ENCODE data around the gene CGREF1. TPM values are rescaled to one million over a fixed set of nuclear protein-coding genes. Genes with fewer than 3 reads are reported as not detected.

The CGREF1 gene
- 1 to 10 TPM in 1 of 2 donors, under 1 TPM in 1; 0.81 to 2.4 TPM for total RNA-seq

- no peaks in the 10 kb centered on the region for H3K9me3 Mint-ChIP-seq
- DNase-seq (no peak), ATAC-seq (replicated peaks in 1 of 2) (peak; percentile 21 to 26)
- peaks cover 17% of the 10 kb centered on the region for H3K4me1 Mint-ChIP-seq (ENCODE audit: low read depth)
- peaks cover 41% of the 10 kb centered on the region for H3K27me3 Mint-ChIP-seq (ENCODE audit: low read depth)
- H3K36me3 Mint-ChIP-seq (ENCODE audit: insufficient read depth in 2 of 2), result no peaks in the 10 kb centered on the region
- H3K4me3 Mint-ChIP-seq, result peak within 1 kb of the TSS; percentile 77 to 82
- no peak within 1 kb of the TSS for H3K27ac Mint-ChIP-seq
Measured at GRCh38 chr2:27118525-27119329, at the start of gene CGREF1. Gene CGREF1 (minus strand): TSS chr2:27119128. CDS start chr2:27104366, 14,762 bp downstream.

GRCh38 chr2:27164960-27165763, 46.2 kb upstream of the CGREF1 start:
- Mint-ChIP-seq H3K9me3 (no peaks in the 10 kb centered on the region), H3K27me3 (ENCODE audit: low read depth) (no peaks in the 10 kb centered on the region), H3K4me1 (ENCODE audit: low read depth) (no peaks in the 10 kb centered on the region), H3K27ac (no peak overlapping the region), H3K36me3 (ENCODE audit: insufficient read depth in 2 of 2) (no peaks in the 10 kb centered on the region), H3K4me3 (no peak overlapping the region)
- no peak for DNase-seq
- no peak for ATAC-seq (replicated peaks in 1 of 2)

- H3K4me3 Mint-ChIP-seq, result peak overlapping the region in 1 of 2 donors; percentile 29
- ATAC-seq (replicated peaks in 1 of 2) (no peak), DNase-seq (no peak)
- no peaks in the 10 kb centered on the region for H3K4me1 Mint-ChIP-seq (ENCODE audit: low read depth)
- H3K27me3 Mint-ChIP-seq (ENCODE audit: low read depth), result no peaks in the 10 kb centered on the region
- no peaks in the 10 kb centered on the region for H3K9me3 Mint-ChIP-seq
- H3K36me3 Mint-ChIP-seq (ENCODE audit: insufficient read depth in 2 of 2), result no peaks in the 10 kb centered on the region
- no peak overlapping the region for H3K27ac Mint-ChIP-seq
Measured at GRCh38 chr2:27162151-27163121, 43.5 kb upstream of the CGREF1 start.

- ATAC-seq (replicated peaks in 1 of 2) (no peak), DNase-seq (no peak)
- H3K4me1 Mint-ChIP-seq (ENCODE audit: low read depth), result no peaks in the 10 kb centered on the region
- no peaks in the 10 kb centered on the region for H3K9me3 Mint-ChIP-seq
- H3K36me3 Mint-ChIP-seq (ENCODE audit: insufficient read depth in 2 of 2), result no peaks in the 10 kb centered on the region
- no peak overlapping the region for H3K4me3 Mint-ChIP-seq
- no peaks in the 10 kb centered on the region for H3K27me3 Mint-ChIP-seq (ENCODE audit: low read depth)
- no peak overlapping the region for H3K27ac Mint-ChIP-seq
Measured at GRCh38 chr2:27160191-27160590, 41.3 kb upstream of the CGREF1 start.

GRCh38 chr2:27159271-27159670, 40.3 kb upstream of the CGREF1 start:
- no peaks in the 10 kb centered on the region for H3K4me1 Mint-ChIP-seq (ENCODE audit: low read depth)
- DNase-seq (no peak), ATAC-seq (replicated peaks in 1 of 2) (no peak)
- H3K27me3 Mint-ChIP-seq (ENCODE audit: low read depth), result no peaks in the 10 kb centered on the region
- no peaks in the 10 kb centered on the region for H3K9me3 Mint-ChIP-seq
- no peak overlapping the region for H3K27ac Mint-ChIP-seq
- H3K36me3 Mint-ChIP-seq (ENCODE audit: insufficient read depth in 2 of 2), result no peaks in the 10 kb centered on the region
- no peak overlapping the region for H3K4me3 Mint-ChIP-seq

GRCh38 chr2:27158468-27158867, 39.5 kb upstream of the CGREF1 start:
- Mint-ChIP-seq H3K27me3 (ENCODE audit: low read depth) (no peaks in the 10 kb centered on the region), H3K4me3 (no peak overlapping the region), H3K9me3 (no peaks in the 10 kb centered on the region), H3K4me1 (ENCODE audit: low read depth) (no peaks in the 10 kb centered on the region), H3K36me3 (ENCODE audit: insufficient read depth in 2 of 2) (no peaks in the 10 kb centered on the region), H3K27ac (no peak overlapping the region)
- ATAC-seq (replicated peaks in 1 of 2) (no peak), DNase-seq (no peak)

GRCh38 chr2:27155069-27155520, 36.2 kb upstream of the CGREF1 start:
- Mint-ChIP-seq H3K36me3 (ENCODE audit: insufficient read depth in 2 of 2) (no peaks in the 10 kb centered on the region), H3K27me3 (ENCODE audit: low read depth) (no peaks in the 10 kb centered on the region), H3K9me3 (no peaks in the 10 kb centered on the region), H3K27ac (no peak overlapping the region), H3K4me1 (ENCODE audit: low read depth) (no peaks in the 10 kb centered on the region), H3K4me3 (no peak overlapping the region)
- ATAC-seq (replicated peaks in 1 of 2) (no peak), DNase-seq (no peak)

GRCh38 chr2:27154488-27154887, 35.6 kb upstream of the CGREF1 start:
- Mint-ChIP-seq H3K9me3 (no peaks in the 10 kb centered on the region), H3K4me3 (no peak overlapping the region), H3K4me1 (ENCODE audit: low read depth) (no peaks in the 10 kb centered on the region), H3K27me3 (ENCODE audit: low read depth) (no peaks in the 10 kb centered on the region), H3K27ac (no peak overlapping the region), H3K36me3 (ENCODE audit: insufficient read depth in 2 of 2) (no peaks in the 10 kb centered on the region)
- DNase-seq (no peak), ATAC-seq (replicated peaks in 1 of 2) (no peak)

GRCh38 chr2:27152796-27153464, 34.0 kb upstream of the CGREF1 start:
- no peaks in the 10 kb centered on the region for H3K9me3 Mint-ChIP-seq
- no peak overlapping the region for H3K4me3 Mint-ChIP-seq
- DNase-seq (no peak), ATAC-seq (replicated peaks in 1 of 2) (peak in 1 of 2 donors; percentile 25)
- H3K27ac Mint-ChIP-seq, result no peak overlapping the region
- no peaks in the 10 kb centered on the region for H3K36me3 Mint-ChIP-seq (ENCODE audit: insufficient read depth in 2 of 2)
- peaks cover 6% of the 10 kb centered on the region for H3K27me3 Mint-ChIP-seq (ENCODE audit: low read depth)
- H3K4me1 Mint-ChIP-seq (ENCODE audit: low read depth), result no peaks in the 10 kb centered on the region

- no peaks in the 10 kb centered on the region for H3K4me1 Mint-ChIP-seq (ENCODE audit: low read depth)
- H3K9me3 Mint-ChIP-seq, result no peaks in the 10 kb centered on the region
- H3K36me3 Mint-ChIP-seq (ENCODE audit: insufficient read depth in 2 of 2), result no peaks in the 10 kb centered on the region
- peaks cover 6% of the 10 kb centered on the region for H3K27me3 Mint-ChIP-seq (ENCODE audit: low read depth)
- H3K4me3 Mint-ChIP-seq, result no peak overlapping the region
- no peak overlapping the region for H3K27ac Mint-ChIP-seq
- DNase-seq (no peak), ATAC-seq (replicated peaks in 1 of 2) (no peak)
Measured at GRCh38 chr2:27152102-27152795, 33.3 kb upstream of the CGREF1 start.

GRCh38 chr2:27150639-27151230, 31.8 kb upstream of the CGREF1 start:
- no peak overlapping the region for H3K27ac Mint-ChIP-seq
- no peaks in the 10 kb centered on the region for H3K36me3 Mint-ChIP-seq (ENCODE audit: insufficient read depth in 2 of 2)
- peaks cover 6% of the 10 kb centered on the region for H3K27me3 Mint-ChIP-seq (ENCODE audit: low read depth)
- H3K4me1 Mint-ChIP-seq (ENCODE audit: low read depth), result no peaks in the 10 kb centered on the region
- no peak overlapping the region for H3K4me3 Mint-ChIP-seq
- no peak for DNase-seq
- no peak for ATAC-seq (replicated peaks in 1 of 2)
- no peaks in the 10 kb centered on the region for H3K9me3 Mint-ChIP-seq

Data from activated T-cell treated with anti-CD3 and anti-CD28 coated beads, Interleukin-2, amount 50 U/mL, for 72 hours (primary cell).